ENCODE measurements around the gene GFY. TPM values are rescaled to one million over a fixed set of nuclear protein-coding genes. Genes with fewer than 3 reads are reported as not detected.

GFY gene
- total RNA-seq, 4 donors from 2014 or later = not detected

GRCh38 chr19:49428547-49429451, 3.6 kb downstream of the GFY start:
- TF ChIP-seq EP300 (IDR thresholded peaks at IDR 0.05; ENCODE audit: low read depth) (no peak), POLR2AphosphoS5 (IDR thresholded peaks at IDR 0.05) (no peak), POLR2A (IDR thresholded peaks at IDR 0.05) (no peak)
- TF ChIP-seq, protein P1, sequence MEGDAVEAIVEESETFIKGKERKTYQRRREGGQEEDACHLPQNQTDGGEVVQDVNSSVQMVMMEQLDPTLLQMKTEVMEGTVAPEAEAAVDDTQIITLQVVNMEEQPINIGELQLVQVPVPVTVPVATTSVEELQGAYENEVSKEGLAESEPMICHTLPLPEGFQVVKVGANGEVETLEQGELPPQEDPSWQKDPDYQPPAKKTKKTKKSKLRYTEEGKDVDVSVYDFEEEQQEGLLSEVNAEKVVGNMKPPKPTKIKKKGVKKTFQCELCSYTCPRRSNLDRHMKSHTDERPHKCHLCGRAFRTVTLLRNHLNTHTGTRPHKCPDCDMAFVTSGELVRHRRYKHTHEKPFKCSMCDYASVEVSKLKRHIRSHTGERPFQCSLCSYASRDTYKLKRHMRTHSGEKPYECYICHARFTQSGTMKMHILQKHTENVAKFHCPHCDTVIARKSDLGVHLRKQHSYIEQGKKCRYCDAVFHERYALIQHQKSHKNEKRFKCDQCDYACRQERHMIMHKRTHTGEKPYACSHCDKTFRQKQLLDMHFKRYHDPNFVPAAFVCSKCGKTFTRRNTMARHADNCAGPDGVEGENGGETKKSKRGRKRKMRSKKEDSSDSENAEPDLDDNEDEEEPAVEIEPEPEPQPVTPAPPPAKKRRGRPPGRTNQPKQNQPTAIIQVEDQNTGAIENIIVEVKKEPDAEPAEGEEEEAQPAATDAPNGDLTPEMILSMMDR (IDR thresholded peaks at IDR 0.05) = no peak
- Histone ChIP-seq H3K27ac (no peak overlapping the region), H3K4me1 (peaks cover 6 to 12% (median 11%) of the 10 kb centered on the region in 4 donors), H3K36me3 (no peaks in the 10 kb centered on the region), H3K4me3 (peak overlapping the region in 1 of 4 donors; percentile 12), H3K9me3 (no peaks in the 10 kb centered on the region), H3K27me3 (peaks cover 100% of the 10 kb centered on the region)
- intact Hi-C loops (cut with DNase I; ENCODE audit: low total_unique reads) (no loop called here), in situ Hi-C loops (cut with MboI; ENCODE audit: low pct_ligation_motif_present in 1 of 4, low pct_unique_long_range_greater_than_20kb in 1 of 4, low sequenced_read_pairs in 3 of 4) (no loop called here)
- no peak for DNase-seq
- WGBS, 2 donors (ENCODE audit: low coverage in 1 of 2) = 15 to 19% methylated on average over 4 to 19 of the region's 29 CpGs

- no peak overlapping the region for H3K4me3 ChIP-seq
- WGBS, 2 donors (ENCODE audit: low coverage in 1 of 2) = 20 to 58% methylated on average over 1 to 7 of the region's 9 CpGs
- H3K27me3 ChIP-seq = peaks cover 100% of the 10 kb centered on the region
- TF ChIP-seq POLR2AphosphoS5 (IDR thresholded peaks at IDR 0.05) (no peak), POLR2A (IDR thresholded peaks at IDR 0.05) (no peak), EP300 (IDR thresholded peaks at IDR 0.05; ENCODE audit: low read depth) (no peak)
- TF ChIP-seq, protein P1 (IDR thresholded peaks at IDR 0.05) = no peak
- intact Hi-C loops (cut with DNase I; ENCODE audit: low total_unique reads) (no loop called here), in situ Hi-C loops (cut with MboI; ENCODE audit: low pct_ligation_motif_present in 1 of 4, low pct_unique_long_range_greater_than_20kb in 1 of 4, low sequenced_read_pairs in 3 of 4) (no loop called here)
- H3K27ac ChIP-seq = no peak overlapping the region
- no peaks in the 10 kb centered on the region for H3K9me3 ChIP-seq
- no peak for DNase-seq
- peaks cover 6 to 12% (median 11%) of the 10 kb centered on the region in 4 donors for H3K4me1 ChIP-seq
- no peaks in the 10 kb centered on the region for H3K36me3 ChIP-seq
Measured at GRCh38 chr19:49430172-49430677, 5.0 kb downstream of the GFY start.

DNA sequence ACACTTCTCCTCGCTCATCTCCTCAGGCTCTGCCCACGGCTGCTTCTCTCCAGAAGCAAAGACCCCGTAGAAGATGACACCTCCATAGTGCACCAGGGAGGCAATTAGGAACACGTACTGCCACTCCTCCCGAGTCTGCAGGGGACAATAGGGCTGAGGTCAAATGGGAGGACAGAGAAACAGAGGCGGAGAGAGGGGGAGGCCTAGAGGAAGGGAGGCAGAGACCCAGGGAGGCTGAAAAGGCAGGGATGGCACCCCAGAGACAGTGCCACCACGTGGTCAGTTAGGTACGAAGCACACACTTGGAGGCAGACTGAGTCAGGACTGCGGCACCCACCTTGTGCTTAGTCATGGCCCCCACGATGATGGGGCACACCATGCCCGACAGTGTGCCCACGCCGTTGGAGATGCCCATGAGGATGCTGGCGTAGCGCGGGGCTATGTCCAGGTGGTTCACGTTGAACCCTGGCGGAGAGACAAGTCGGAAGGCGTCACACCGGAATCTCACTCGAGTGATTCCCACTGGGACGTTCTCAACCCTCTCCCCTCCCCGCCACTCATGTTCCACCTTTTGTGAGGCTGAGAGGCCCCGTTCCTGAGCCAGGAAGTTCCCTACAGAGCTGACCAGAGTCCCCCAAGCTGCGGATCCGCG, 5.6 kb downstream of the GFY start:
- no peak overlapping the region for H3K4me3 ChIP-seq
- no peaks in the 10 kb centered on the region for H3K36me3 ChIP-seq
- peaks cover 6 to 12% (median 11%) of the 10 kb centered on the region in 4 donors for H3K4me1 ChIP-seq
- H3K9me3 ChIP-seq = no peaks in the 10 kb centered on the region
- intact Hi-C loops (cut with DNase I; ENCODE audit: low total_unique reads) = no loop called here
- TF ChIP-seq EP300 (IDR thresholded peaks at IDR 0.05; ENCODE audit: low read depth) = no peak
- TF ChIP-seq POLR2A (IDR thresholded peaks at IDR 0.05) = no peak
- TF ChIP-seq, protein P1 (IDR thresholded peaks at IDR 0.05) = no peak
- no peak for TF ChIP-seq POLR2AphosphoS5 (IDR thresholded peaks at IDR 0.05)
- DNase-seq = no peak
- in situ Hi-C loops (cut with MboI; ENCODE audit: low pct_ligation_motif_present in 1 of 4, low pct_unique_long_range_greater_than_20kb in 1 of 4, low sequenced_read_pairs in 3 of 4) = no loop called here
- no peak overlapping the region for H3K27ac ChIP-seq
- H3K27me3 ChIP-seq = peaks cover 100% of the 10 kb centered on the region
- 70 to 80% methylated on average over 1 to 28 of the region's 28 CpGs for WGBS, 2 donors (ENCODE audit: low coverage in 1 of 2)

DNA sequence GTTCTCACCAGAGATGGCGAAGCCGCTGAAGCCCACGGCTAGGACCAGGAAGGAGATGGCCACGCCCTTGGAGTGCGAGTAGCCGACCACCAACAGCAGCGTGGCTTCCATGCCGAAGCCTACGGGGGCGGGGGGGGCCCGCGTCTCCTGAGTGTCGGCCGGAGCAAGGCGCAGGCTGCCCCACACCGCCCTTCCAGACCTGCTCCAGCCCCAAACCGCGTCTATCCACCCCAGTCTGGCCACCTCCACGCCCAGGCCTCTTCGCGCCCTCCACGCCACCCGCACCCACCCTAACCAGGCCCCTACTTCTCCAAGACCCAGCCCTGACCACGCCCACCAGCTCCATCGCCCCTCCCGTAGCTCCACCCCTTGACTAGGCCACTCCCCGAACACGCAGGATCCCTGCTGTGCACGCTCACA, 6.2 kb downstream of the GFY start:
- intact Hi-C loops (cut with DNase I; ENCODE audit: low total_unique reads) (no loop called here), in situ Hi-C loops (cut with MboI; ENCODE audit: low pct_ligation_motif_present in 1 of 4, low pct_unique_long_range_greater_than_20kb in 1 of 4, low sequenced_read_pairs in 3 of 4) (no loop called here)
- H3K27ac ChIP-seq = no peak overlapping the region
- H3K4me3 ChIP-seq = no peak overlapping the region
- no peak for TF ChIP-seq POLR2A (IDR thresholded peaks at IDR 0.05)
- TF ChIP-seq EP300 (IDR thresholded peaks at IDR 0.05; ENCODE audit: low read depth) = no peak
- TF ChIP-seq, protein P1 (IDR thresholded peaks at IDR 0.05) = no peak
- TF ChIP-seq POLR2AphosphoS5 (IDR thresholded peaks at IDR 0.05) = no peak
- peaks cover 100% of the 10 kb centered on the region for H3K27me3 ChIP-seq
- peaks cover 6 to 12% (median 11%) of the 10 kb centered on the region in 4 donors for H3K4me1 ChIP-seq
- DNase-seq = no peak
- no peaks in the 10 kb centered on the region for H3K36me3 ChIP-seq
- H3K9me3 ChIP-seq = no peaks in the 10 kb centered on the region
- WGBS, 2 donors (ENCODE audit: low coverage in 1 of 2) = 22 to 58% methylated on average over 6 to 27 of the region's 29 CpGs
